ENCODE data around the gene TTPAL.

Gene TTPAL

DNA sequence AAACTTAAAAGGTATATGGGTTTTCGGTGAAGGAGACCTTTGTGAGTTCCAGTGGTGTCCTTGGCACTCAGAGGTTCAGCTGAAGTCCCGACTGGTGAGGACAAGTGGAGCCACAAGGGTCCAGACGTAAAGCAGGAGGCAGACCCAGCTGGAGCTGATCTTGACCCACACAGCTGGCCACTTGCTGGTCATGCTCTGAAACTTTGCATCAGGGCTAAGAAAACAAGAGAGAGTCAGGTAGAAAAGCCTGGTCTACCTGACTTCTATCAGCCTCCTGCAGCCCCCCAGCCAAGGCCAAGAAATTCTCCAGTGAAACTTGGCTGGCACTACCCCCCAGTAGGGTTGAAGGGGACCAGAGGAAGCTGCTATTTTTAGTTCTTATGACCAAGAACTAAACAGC lies 24.5 kb downstream of the TTPAL start:
- H3K79me2 ChIP-seq (ENCODE audit: control insufficient read depth, low read length): no peaks in the 10 kb centered on the region
- no peak overlapping the region for H3K27ac ChIP-seq (ENCODE audit: low read depth, low read length)
- no peak overlapping the region for H3K4me3 ChIP-seq (ENCODE audit: low read length)
- no peaks in the 10 kb centered on the region for H3K4me1 ChIP-seq (ENCODE audit: control insufficient read depth, low read length)
- H3F3A ChIP-seq (ENCODE audit: control insufficient read depth, insufficient read depth): no peaks in the 10 kb centered on the region
- no peaks in the 10 kb centered on the region for H3K9me3 ChIP-seq (ENCODE audit: control insufficient read depth, insufficient read depth, low read length)
- H3K9me2 ChIP-seq (replicated peaks; ENCODE audit: control insufficient read depth, low read length): no peaks in the 10 kb centered on the region
- H3K36me3 ChIP-seq (ENCODE audit: control insufficient read depth, low read length): peaks cover 74% of the 10 kb centered on the region
- no peak for TF ChIP-seq EZH2phosphoT487 (IDR thresholded peaks at IDR 0.05; ENCODE audit: borderline replicate concordance, low read length)
- TF ChIP-seq, protein P1, sequence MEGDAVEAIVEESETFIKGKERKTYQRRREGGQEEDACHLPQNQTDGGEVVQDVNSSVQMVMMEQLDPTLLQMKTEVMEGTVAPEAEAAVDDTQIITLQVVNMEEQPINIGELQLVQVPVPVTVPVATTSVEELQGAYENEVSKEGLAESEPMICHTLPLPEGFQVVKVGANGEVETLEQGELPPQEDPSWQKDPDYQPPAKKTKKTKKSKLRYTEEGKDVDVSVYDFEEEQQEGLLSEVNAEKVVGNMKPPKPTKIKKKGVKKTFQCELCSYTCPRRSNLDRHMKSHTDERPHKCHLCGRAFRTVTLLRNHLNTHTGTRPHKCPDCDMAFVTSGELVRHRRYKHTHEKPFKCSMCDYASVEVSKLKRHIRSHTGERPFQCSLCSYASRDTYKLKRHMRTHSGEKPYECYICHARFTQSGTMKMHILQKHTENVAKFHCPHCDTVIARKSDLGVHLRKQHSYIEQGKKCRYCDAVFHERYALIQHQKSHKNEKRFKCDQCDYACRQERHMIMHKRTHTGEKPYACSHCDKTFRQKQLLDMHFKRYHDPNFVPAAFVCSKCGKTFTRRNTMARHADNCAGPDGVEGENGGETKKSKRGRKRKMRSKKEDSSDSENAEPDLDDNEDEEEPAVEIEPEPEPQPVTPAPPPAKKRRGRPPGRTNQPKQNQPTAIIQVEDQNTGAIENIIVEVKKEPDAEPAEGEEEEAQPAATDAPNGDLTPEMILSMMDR (IDR thresholded peaks at IDR 0.05; ENCODE audit: low read depth, low read length, poor library complexity, severe bottlenecking): no peak
- H3K4me2 ChIP-seq (ENCODE audit: low read length): no peak overlapping the region
- no peaks in the 10 kb centered on the region for H3K27me3 ChIP-seq (ENCODE audit: control insufficient read depth, low read length)
- H4K20me1 ChIP-seq (ENCODE audit: control insufficient read depth, insufficient read depth, low read depth, low read length): no peaks in the 10 kb centered on the region

DNA sequence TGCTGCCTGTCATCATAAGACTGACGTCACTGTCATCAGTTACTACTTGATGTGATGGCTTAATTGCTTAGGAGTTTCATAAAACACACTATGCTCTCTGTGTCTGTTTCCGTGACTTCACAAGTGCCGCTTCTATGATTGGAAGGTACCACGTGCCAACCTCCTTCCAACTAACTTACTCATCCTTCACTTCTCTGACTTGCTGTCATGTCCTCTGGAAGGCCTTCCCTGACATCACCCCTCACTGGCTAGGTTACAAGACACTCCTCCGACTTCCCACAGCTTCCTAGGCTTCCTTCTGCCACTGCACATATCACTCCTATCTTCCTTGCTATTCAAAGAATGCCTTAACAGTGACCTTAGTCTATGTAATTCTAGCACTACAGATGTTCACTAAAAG lies 25.8 kb downstream of the TTPAL start:
- H3K4me1 ChIP-seq (ENCODE audit: control insufficient read depth, low read length): no peaks in the 10 kb centered on the region
- H3K4me3 ChIP-seq (ENCODE audit: low read length): no peak overlapping the region
- no peaks in the 10 kb centered on the region for H3K9me2 ChIP-seq (replicated peaks; ENCODE audit: control insufficient read depth, low read length)
- no peaks in the 10 kb centered on the region for H3K9me3 ChIP-seq (ENCODE audit: control insufficient read depth, insufficient read depth, low read length)
- H3K79me2 ChIP-seq (ENCODE audit: control insufficient read depth, low read length): no peaks in the 10 kb centered on the region
- no peaks in the 10 kb centered on the region for H3F3A ChIP-seq (ENCODE audit: control insufficient read depth, insufficient read depth)
- no peaks in the 10 kb centered on the region for H4K20me1 ChIP-seq (ENCODE audit: control insufficient read depth, insufficient read depth, low read depth, low read length)
- no peaks in the 10 kb centered on the region for H3K27me3 ChIP-seq (ENCODE audit: control insufficient read depth, low read length)
- peaks cover 68% of the 10 kb centered on the region for H3K36me3 ChIP-seq (ENCODE audit: control insufficient read depth, low read length)
- H3K27ac ChIP-seq (ENCODE audit: low read depth, low read length): no peak overlapping the region
- TF ChIP-seq, protein P1 (IDR thresholded peaks at IDR 0.05; ENCODE audit: low read depth, low read length, poor library complexity, severe bottlenecking): no peak
- no peak overlapping the region for H3K4me2 ChIP-seq (ENCODE audit: low read length)

DNA sequence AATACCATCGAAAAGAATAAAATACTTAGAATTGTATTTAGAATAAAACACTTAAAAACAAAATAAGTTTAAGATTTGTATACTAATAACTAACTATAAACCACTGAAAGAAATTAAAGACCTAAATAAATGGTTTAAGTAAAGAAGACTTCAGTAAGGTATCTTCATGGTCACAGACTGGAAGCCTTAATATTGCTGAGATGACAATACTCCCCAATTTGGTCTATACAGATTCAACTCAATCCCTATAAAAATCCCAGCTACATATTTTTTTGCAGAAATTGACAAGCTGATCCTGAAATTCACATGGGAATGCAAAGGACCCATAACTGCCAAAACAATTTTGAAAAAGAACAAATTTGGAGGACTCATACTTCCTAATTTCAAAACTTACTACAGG lies 27.3 kb downstream of the TTPAL start:
- no peaks in the 10 kb centered on the region for H3K79me2 ChIP-seq (ENCODE audit: control insufficient read depth, low read length)
- no peaks in the 10 kb centered on the region for H3K9me3 ChIP-seq (ENCODE audit: control insufficient read depth, insufficient read depth, low read length)
- TF ChIP-seq, protein P1 (IDR thresholded peaks at IDR 0.05; ENCODE audit: low read depth, low read length, poor library complexity, severe bottlenecking): no peak
- no peak for TF ChIP-seq EZH2phosphoT487 (IDR thresholded peaks at IDR 0.05; ENCODE audit: borderline replicate concordance, low read length)
- no peaks in the 10 kb centered on the region for H3K27me3 ChIP-seq (ENCODE audit: control insufficient read depth, low read length)
- H3K4me3 ChIP-seq (ENCODE audit: low read length): no peak overlapping the region
- H3K27ac ChIP-seq (ENCODE audit: low read depth, low read length): no peak overlapping the region
- no peaks in the 10 kb centered on the region for H3K9me2 ChIP-seq (replicated peaks; ENCODE audit: control insufficient read depth, low read length)
- H4K20me1 ChIP-seq (ENCODE audit: control insufficient read depth, insufficient read depth, low read depth, low read length): no peaks in the 10 kb centered on the region
- peaks cover 73% of the 10 kb centered on the region for H3K36me3 ChIP-seq (ENCODE audit: control insufficient read depth, low read length)
- H3F3A ChIP-seq (ENCODE audit: control insufficient read depth, insufficient read depth): no peaks in the 10 kb centered on the region
- H3K4me2 ChIP-seq (ENCODE audit: low read length): no peak overlapping the region
- no peaks in the 10 kb centered on the region for H3K4me1 ChIP-seq (ENCODE audit: control insufficient read depth, low read length)

Data from DOHH2 (cell line).